Thoracic aorta (tissue), 2 donors: Measurements from ENCODE around the gene UBE2F. TPM values are rescaled to one million over a fixed set of nuclear protein-coding genes. Genes with fewer than 3 reads are reported as not detected.
"Not testable (repeated sequence)": the region's sequence is repeated elsewhere in the genome, so short reads cannot be mapped to it uniquely, and the experiment has no call there.

ENCODE experiments used
- ATAC-seq: fragments of 150-250 bp; one replicate; pipeline ENCODE4 v1.8.0; 2017; ENCODE audit warnings: low read depth; ENCODE audit not compliant: insufficient number of reproducible peaks, low FRiP score
- DNase-seq: peaks from one replicate; pipeline ENCODE4 v3.0.0-alpha.2; 2020; ENCODE audit warnings: low spot score
- H3K27ac ChIP-seq, 2 donors: fragments of 200-600 bp; sonication (generic); 1 replicate in 1 of 2; 2 replicates in 1 of 2; pipeline ENCODE4 v1.5.1; 2016; ENCODE audit warnings: mild to moderate bottlenecking in 2 of 2, moderate library complexity in 2 of 2
- H3K27me3 ChIP-seq: fragments of 200-600 bp; sonication (generic); replicated peaks from 2 replicates; pipeline ENCODE4 v1.6.0; 2016; ENCODE audit warnings: mild to moderate bottlenecking; ENCODE audit not compliant: insufficient read depth
- H3K36me3 ChIP-seq: fragments of 200-600 bp; sonication (generic); one replicate; pipeline ENCODE4 v1.5.1; 2016
- H3K4me1 ChIP-seq, 2 donors: fragments of 200-600 bp; sonication (generic); 1 replicate in 1 of 2; 2 replicates in 1 of 2; pipeline versions ENCODE4 v1.5.1 to v1.6.0; 2016; ENCODE audit warnings: low read depth in 2 of 2, mild to moderate bottlenecking in 1 of 2; ENCODE audit not compliant: control insufficient read depth in 1 of 2
- H3K4me3 ChIP-seq: fragments of 200-600 bp; sonication (generic); 2 replicates; pipeline ENCODE4 v1.5.1; 2016; ENCODE audit warnings: mild to moderate bottlenecking
- H3K9me3 ChIP-seq: fragments of 200-600 bp; sonication (generic); 2 replicates; pipeline ENCODE4 v1.5.1; 2016
- total RNA-seq, 2 donors: library from RNA; depleted of rRNA; stranded (reverse); fragments of >200 nt; gene quantifications; one replicate each; pipeline versions ENCODE4 v1.1.0 to v1.2.3, GENCODE V29; 2016
- TF ChIP-seq, protein P1 (sequence below): fragments of 200-600 bp; sonication (generic); IDR thresholded peaks from one replicate; pipeline ENCODE4 v1.5.1; 2019; ENCODE audit warnings: antibody characterized with exemption

The UBE2F gene
- total RNA-seq, 2 donors from 2014 or later: 51.9 to 69.3 TPM

- no peak for ATAC-seq
- Histone ChIP-seq H3K36me3 (peaks cover 8% of the 10 kb centered on the region), H3K4me3 (no peak overlapping the region), H3K27ac (no peak overlapping the region), H3K9me3 (no peaks in the 10 kb centered on the region), H3K27me3 (no peaks in the 10 kb centered on the region), H3K4me1 (peaks cover 9 to 30% of the 10 kb centered on the region in 2 donors)
- no peak for DNase-seq
- TF ChIP-seq, protein P1, sequence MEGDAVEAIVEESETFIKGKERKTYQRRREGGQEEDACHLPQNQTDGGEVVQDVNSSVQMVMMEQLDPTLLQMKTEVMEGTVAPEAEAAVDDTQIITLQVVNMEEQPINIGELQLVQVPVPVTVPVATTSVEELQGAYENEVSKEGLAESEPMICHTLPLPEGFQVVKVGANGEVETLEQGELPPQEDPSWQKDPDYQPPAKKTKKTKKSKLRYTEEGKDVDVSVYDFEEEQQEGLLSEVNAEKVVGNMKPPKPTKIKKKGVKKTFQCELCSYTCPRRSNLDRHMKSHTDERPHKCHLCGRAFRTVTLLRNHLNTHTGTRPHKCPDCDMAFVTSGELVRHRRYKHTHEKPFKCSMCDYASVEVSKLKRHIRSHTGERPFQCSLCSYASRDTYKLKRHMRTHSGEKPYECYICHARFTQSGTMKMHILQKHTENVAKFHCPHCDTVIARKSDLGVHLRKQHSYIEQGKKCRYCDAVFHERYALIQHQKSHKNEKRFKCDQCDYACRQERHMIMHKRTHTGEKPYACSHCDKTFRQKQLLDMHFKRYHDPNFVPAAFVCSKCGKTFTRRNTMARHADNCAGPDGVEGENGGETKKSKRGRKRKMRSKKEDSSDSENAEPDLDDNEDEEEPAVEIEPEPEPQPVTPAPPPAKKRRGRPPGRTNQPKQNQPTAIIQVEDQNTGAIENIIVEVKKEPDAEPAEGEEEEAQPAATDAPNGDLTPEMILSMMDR: no peak
Measured at GRCh38 chr2:237979331-237979730, 12.5 kb downstream of the UBE2F start.

GRCh38 chr2:237980087-237980486, 13.3 kb downstream of the UBE2F start:
- DNase-seq: no peak
- no peak overlapping the region for H3K27ac ChIP-seq
- no peaks in the 10 kb centered on the region for H3K27me3 ChIP-seq
- peaks cover 9 to 30% of the 10 kb centered on the region in 2 donors for H3K4me1 ChIP-seq
- TF ChIP-seq, protein P1: no peak
- peaks cover 8% of the 10 kb centered on the region for H3K36me3 ChIP-seq
- ATAC-seq: no peak
- no peaks in the 10 kb centered on the region for H3K9me3 ChIP-seq
- no peak overlapping the region for H3K4me3 ChIP-seq

- TF ChIP-seq, protein P1: no peak
Measured at GRCh38 chr2:237980751-237981150, 13.9 kb downstream of the UBE2F start.

GRCh38 chr2:237981621-237982020, 14.8 kb downstream of the UBE2F start:
- ATAC-seq, H3K4me3 ChIP-seq, DNase-seq, H3K36me3 ChIP-seq, H3K27me3 ChIP-seq, H3K9me3 ChIP-seq, H3K27ac ChIP-seq: not testable (repeated sequence)
- H3K4me1 ChIP-seq: peaks cover 9 to 30% of the 10 kb centered on the region in 2 donors

More at GRCh38 chr2:237980751-237981150, 13.9 kb downstream of the UBE2F start:
- Histone ChIP-seq H3K4me3 (no peak overlapping the region), H3K4me1 (peaks cover 9 to 30% of the 10 kb centered on the region in 2 donors), H3K27ac (no peak overlapping the region), H3K9me3 (no peaks in the 10 kb centered on the region), H3K27me3 (no peaks in the 10 kb centered on the region), H3K36me3 (peaks cover 8% of the 10 kb centered on the region)
- DNase-seq (no peak), ATAC-seq (no peak)

DNA sequence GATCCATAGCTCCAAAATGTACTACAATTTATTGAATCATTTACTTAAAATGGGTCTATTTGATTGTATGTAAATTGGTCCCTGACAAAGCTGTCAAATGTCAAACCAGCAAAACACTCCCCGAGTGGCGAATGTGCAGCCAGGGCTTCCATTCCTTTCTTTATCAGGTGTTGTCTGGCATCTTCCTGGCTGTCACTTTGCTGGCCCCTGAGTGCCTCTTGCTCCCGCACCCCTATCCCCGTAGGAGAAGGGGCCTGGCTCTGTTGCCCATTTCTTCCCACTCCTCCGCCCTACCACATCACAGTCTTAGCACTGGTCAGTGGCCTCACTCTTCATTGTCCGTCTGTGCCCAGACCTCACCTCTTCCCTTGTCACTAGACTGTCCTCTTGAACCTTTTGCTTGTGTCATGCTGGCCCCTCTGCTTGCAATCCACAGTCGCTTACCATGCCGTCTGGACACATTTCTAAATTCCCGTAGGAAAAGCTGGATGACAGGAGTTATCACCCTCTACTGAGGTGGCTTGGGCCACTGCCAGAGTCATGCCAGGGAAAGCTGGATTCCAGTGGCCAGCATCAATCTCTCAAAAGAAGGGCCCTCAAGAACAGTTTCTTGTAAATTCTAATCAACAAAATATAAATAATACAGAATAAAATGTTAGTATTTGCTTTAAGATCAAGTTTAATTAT, 15.4 kb downstream of the UBE2F start:
- H3K27me3 ChIP-seq: no peaks in the 10 kb centered on the region
- H3K4me3 ChIP-seq: no peak overlapping the region
- ATAC-seq: no peak
- H3K27ac ChIP-seq: no peak overlapping the region
- TF ChIP-seq, protein P1: no peak
- H3K36me3 ChIP-seq: peaks cover 2% of the 10 kb centered on the region
- H3K9me3 ChIP-seq: no peaks in the 10 kb centered on the region
- peaks cover 9 to 26% of the 10 kb centered on the region in 2 donors for H3K4me1 ChIP-seq
- DNase-seq: no peak

DNA sequence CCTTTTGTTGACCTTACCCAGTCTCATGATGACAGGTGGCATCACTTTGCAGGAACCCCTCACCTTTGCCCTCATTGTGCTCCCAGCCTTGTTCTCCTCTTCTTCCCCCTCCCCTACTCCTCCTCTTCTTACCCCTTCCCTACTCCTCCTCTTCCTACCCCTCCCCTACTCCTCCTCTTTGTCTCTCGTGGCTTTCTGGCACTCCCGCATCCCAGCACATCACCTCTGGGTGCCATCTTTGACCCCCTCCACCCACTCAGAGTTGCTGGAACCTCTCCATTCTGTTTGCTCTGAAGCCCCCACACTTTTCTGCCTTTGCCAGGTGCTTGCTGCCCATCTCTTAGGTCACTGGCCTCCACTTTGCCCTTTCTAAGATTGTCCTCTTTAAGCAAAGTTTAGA, 17.1 kb downstream of the UBE2F start:
- TF ChIP-seq, protein P1: no peak
- no peak for DNase-seq
- H3K4me1 ChIP-seq: peaks cover 0 to 8% of the 10 kb centered on the region in 2 donors
- no peaks in the 10 kb centered on the region for H3K9me3 ChIP-seq
- no peaks in the 10 kb centered on the region for H3K27me3 ChIP-seq
- no peak overlapping the region for H3K27ac ChIP-seq
- H3K4me3 ChIP-seq: no peak overlapping the region
- no peak for ATAC-seq
- H3K36me3 ChIP-seq: no peaks in the 10 kb centered on the region
